ENCODE data around the gene PROZ.
"Not testable (repeated sequence)": the region's sequence is repeated elsewhere in the genome, so short reads cannot be mapped to it uniquely, and the experiment has no call there.

Gene PROZ, protein sequence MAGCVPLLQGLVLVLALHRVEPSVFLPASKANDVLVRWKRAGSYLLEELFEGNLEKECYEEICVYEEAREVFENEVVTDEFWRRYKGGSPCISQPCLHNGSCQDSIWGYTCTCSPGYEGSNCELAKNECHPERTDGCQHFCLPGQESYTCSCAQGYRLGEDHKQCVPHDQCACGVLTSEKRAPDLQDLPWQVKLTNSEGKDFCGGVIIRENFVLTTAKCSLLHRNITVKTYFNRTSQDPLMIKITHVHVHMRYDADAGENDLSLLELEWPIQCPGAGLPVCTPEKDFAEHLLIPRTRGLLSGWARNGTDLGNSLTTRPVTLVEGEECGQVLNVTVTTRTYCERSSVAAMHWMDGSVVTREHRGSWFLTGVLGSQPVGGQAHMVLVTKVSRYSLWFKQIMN

DNA sequence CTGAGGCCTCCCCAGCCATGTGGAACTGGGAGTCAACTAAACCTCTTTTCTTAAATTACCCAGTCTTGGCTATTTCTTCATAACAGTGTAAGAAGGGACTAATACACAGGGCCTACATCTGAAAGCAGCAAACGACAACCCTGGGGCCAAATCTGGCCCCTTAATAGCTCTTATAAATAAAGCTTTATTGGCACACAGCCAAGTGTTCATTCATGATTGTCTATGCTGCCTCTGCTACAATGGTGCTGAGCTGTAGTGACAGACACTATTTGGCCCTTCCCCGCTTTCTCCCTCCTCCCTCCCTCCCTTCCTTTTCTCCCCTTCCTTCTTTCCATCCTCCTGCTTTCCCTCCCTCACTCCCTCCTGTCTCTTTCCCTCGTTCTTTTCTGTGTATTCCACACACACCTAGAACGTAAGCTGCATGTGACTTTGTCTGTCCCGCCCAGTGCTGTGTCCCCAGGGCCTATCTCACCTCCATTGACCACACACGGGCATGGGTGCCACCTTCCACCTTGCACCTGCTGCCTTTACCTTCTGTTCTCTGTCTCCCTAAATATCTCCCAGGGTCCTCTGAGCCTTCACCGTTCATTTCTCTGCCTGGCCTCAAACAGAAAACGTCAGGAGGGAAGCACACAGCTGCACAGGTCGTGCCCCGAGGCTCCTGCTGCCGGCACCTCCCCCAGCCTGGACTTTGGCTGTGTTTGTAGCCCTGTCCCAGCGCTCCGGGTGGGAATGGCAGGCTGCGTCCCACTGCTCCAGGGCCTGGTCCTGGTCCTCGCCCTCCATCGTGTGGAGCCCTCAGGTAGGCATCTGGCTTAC, at the start of gene PROZ:
Gene PROZ, plus strand, starts transcription at position 720 of the 819 bp plus-strand sequence. Its CDS starts 13 bp downstream, at position 733.
- no peak for DNase-seq

DNA sequence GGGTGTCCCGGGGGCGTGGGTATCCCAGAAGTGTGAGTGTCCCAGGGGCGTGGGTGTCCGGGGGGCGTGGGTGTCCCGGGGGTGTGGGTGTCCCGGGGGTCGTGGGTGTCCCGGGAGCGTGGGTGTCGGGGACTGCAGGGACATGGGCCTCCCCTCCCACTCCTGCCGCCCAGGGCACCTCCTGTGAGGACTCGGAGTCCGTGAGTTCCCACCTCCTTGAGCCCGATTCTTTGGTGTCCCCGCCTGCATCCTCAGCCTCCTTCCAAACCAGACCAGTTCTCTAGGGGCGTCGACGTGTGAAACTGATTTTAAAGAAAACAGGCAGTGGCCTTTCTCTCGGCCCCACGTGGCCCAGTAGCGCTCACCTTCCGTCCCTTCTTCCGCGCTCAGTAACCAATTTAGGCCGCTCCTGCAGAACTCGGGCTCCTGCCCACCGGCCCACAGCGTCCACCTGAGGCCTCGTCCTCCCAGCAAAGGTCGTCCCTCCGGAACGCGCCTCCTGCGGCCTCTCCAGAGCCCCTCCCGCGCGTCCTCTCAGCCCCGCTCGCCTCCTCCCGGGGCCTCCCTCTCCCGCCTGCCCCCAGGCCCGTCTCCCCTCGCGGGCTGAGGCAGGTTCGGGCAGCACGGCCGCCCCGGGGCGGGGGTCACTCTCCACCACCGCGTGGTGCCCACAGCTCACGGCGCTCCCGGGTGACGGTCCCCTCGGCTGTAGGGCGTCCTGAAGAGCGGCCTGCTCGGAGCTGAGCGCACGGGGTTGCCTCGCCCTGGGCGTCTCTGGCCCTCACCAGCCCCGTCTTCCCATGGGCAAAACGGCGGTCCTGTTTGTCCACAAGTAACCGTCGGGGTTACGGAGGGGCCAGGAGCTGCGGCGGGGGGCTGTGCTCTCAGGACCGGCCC, 49.0 kb upstream of the PROZ start:
- DNase-seq: no peak

DNA sequence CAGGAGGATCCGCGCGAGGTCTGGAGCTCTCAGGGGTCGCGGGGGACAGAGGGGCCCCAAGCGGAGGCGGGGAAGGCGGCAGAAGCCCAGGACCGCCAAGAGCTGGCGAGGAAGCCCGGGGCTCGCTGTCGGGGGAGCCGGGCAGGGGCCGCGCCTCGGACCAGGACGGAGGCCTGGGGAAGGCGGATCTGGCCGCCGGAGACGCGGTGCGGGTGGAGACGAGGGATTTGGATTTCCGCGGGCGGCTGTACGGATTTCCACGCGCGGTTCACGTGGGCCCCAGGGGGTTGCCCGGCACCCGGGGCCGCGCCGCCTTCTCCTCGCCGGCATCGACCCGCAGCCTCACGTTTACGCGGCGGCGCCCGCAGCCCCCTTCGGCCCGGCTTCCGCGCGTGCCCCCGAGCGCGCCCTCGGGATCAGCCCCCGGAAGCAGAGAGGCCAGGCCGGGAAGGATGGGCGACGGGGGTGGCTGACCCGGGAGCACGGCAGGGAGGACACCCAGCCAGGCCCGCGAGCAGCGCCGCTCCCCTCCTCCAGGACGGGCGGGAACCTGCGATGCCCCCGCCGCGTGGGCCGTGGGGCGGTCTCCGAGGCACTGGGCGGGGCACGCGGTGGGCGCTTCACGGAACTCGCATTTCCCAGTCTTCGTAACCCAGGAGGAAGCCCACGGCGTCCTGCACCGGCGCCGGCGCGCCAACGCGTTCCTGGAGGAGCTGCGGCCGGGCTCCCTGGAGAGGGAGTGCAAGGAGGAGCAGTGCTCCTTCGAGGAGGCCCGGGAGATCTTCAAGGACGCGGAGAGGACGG, 48.2 kb upstream of the PROZ start:
- no peak for DNase-seq

DNA sequence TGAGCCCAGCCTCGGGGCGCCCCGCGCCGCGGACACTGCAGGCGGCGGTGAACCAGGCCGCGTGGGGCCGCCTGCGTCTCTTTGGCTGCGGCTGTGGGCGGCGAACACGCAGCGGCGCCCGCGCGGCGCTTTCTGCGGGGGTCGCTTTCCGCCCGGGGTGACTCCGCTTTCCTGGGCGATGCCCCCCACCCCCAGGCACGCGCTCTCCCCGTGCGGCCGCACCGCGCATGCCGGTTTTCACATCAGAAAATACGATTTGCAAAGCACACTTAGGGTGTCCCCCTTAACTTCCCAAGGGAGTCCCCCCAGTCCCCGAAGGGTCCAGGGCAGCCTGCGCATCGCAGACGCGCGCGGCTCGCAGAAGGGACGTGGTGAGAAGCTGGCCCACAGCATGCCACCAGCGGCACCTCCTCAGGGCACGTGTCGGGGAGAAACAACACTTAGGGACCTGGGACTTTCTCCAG, 47.6 kb upstream of the PROZ start:
- DNase-seq: no peak

DNA sequence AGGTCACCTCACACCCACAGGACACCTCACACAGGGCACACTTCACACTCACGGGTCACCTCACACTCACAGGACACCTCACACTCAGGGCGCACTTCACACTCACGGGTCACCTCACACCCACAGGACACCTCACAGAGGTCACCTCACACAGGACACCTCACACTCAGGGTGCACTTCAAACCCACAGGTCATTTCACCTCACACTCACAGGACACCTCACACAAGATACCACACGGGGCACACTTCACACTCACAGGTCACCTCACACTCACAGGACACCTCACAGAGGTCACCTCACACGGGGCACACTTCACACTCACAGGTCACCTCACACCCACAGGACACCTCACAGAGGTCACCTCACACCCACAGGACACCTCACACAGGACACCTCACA, 46.6 kb upstream of the PROZ start:
- DNase-seq: not testable (repeated sequence)

DNA sequence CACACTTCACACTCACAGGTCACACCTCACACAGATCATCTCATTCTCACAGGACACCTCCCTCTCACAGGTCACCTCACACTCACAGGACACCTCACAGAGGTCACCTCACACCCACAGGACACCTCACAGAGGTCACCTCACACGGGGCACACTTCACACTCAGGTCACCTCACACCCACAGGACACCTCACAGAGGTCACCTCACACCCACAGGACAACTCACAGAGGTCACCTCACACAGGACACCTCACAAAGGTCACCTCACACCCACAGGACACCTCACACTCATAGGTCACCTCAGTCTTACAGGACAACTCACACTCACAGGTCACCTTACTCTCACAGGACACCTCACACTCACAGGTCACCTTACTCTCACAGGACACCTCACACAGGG, 46.0 kb upstream of the PROZ start:
- DNase-seq: not testable (repeated sequence)

DNA sequence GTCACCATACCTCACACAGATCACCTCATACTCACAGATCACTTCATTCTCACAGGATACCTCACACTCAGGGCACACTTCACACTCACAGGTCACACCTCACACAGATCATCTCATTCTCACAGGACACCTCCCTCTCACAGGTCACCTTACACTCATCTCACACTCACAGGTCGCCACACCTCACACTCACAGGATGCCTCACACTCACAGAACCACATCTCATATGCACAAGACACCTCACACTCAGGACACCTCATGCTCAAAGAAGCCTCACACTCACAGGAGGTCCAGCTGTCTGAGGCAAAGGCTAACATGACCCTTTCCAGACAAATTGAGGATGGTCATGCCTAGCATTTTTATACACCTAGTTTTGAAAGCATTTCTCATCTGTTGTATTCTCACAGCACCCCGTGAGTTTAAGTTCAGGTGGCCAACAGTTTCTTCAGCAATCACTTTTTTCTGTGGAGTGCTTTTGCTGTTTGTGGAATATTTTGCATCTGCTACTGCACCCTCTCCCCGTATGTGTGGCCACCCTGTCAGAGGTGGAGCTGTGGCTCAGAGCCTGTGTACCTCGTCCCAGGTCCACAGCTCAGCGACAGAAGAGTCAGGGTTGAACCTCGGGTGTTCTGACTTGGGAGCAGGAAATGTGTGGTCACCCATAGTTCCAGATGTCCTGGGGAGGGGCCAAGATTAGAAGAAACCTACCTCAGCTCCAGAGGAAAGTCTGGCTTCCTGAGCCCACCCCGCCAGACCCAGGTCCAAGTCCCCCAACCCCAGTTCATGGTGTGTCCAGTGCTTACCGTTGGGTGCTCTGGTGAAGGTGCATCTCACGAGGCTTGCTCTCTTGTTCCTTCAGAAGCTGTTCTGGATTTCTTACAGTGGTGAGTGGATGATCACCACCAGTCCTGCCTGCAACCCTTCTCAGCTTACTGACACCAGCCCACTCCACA, 45.3 kb upstream of the PROZ start:
- DNase-seq: no peak

DNA sequence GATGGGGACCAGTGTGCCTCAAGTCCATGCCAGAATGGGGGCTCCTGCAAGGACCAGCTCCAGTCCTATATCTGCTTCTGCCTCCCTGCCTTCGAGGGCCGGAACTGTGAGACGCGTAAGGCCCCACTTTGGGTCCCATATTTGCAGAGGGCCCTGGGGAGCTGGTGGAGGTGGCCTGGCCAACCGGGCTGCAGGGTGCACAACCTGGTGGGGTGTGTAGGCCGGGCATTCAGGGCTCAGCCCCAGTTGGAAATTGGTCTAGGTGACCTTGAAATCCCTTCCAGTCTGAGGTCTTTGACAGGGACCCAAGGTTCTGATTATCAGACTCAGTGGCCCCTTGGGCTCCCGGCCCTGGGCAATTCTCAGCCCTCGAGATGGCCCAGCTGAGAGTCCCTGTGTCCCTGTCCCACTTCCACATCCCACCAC, 44.6 kb upstream of the PROZ start:
- no peak for DNase-seq

DNA sequence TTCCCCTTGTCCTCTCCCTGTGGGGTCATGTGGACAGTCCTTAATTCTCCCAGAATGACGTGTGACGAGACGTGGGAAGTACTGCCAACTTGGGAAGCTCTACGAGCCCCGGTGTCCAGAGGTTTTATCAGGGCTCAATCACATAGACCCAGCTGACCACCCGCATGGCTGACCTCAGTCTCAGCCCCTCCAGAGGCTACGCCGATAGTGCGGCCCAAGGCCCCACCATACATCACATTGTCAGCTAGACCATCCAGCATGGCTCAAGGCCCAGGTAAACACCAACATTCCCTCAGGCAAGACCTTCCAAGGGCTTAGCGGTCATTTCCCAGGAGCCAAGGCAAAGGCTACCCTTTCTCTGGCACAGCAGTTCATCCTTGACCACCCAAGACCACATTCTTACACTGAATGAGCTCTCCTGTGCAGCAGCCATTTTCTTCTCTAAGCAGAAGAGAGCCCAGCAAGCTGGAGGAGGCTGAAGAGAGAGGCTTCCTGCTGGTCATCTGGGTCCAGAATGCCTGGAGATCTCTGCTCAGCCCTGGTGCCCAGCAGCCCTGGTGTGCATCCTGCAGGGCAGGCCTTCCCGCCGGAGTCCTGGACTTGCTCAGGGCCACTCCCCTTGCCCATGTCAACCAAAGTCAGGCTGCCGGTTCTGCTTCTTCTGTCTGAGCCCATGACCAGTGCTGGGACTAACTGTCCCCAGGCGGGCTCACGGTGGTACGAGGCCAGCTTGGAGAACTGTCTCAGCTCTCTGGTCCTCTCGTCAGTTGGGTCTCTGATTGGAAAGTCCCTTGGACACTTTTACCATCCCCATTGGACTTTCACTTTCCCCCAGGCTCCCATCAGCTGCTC, 43.7 kb upstream of the PROZ start:
- DNase-seq: no peak

DNA sequence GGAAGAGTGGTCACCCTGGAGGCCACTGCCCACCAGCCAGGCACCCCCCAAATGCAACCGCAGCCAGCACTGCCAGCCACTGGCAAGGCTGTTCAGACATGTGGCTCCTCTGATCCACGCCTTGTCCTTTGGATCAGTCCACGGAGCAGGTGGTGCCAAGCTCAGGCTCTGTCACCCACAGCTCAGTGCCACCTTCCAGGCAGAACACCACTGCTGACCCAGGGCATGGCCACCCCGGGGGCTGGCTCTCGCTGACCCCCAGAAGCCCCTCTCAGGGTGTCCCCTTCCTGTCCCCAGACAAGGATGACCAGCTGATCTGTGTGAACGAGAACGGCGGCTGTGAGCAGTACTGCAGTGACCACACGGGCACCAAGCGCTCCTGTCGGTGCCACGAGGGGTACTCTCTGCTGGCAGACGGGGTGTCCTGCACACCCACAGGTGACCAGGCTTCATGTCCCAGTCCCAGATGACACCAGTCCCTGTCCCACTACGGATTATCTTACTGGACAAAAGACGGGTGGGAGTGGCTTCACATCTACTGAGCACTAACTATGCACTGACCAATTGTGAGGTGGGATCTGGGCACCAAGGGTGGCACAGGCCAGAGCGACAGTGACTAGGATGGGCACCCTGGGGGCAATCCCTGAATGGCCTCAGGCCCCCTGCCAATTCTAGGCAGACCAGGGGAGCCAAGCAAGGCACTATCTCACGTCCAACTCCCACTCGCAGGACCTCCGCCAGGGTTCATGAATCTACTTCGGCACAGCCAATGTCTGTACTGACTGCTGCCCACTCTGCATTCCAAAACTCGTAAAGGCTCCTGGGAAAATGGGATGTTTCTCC, 42.9 kb upstream of the PROZ start:
- no peak for DNase-seq

DNA sequence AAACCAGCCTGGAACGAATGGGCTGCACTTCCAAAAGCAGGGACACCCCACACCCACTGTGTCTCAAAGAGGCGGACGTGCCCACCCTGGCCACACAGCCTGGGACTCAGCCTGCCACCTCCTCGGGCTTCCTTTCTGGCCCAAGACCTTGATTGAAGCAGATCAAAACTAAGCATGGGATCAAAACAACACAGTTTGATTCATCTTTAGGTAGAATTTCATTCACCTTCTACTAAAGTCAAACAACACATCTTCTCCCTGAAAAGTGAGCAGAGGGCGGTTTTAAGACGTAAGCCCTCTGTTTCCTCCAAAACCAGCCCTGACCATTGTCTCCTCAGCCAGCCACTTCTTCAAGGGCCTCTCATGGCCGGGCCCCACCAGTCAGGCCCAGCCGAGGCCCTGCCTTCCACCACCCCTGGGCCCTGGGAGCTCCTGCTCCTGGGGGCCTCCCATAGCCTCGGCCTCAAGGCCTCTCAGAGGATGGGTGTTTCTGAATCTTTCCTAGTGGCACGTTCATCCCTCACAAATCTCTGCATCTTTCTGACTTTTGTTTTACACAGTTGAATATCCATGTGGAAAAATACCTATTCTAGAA, 42.1 kb upstream of the PROZ start:
- DNase-seq: no peak

DNA sequence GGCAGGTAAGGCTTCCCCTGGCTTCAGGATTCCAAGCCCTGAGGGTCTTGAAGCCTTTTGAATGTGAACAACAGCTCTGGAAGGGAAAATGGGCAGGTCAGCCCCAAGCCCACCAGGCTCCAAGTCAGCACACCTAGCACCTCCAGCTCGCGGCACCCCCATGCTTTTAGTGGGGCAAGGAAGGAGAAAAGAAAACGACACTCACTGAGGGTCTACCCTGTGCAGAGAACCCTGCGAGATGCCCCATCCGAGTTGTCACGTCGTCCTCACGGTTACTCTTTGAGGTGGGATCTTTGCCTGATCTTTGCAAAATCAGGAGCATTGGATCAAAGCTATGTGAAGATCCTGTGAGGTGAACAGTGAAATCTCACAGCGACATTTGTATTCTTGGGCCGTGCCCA, 41.6 kb upstream of the PROZ start:
- no peak for DNase-seq

DNA sequence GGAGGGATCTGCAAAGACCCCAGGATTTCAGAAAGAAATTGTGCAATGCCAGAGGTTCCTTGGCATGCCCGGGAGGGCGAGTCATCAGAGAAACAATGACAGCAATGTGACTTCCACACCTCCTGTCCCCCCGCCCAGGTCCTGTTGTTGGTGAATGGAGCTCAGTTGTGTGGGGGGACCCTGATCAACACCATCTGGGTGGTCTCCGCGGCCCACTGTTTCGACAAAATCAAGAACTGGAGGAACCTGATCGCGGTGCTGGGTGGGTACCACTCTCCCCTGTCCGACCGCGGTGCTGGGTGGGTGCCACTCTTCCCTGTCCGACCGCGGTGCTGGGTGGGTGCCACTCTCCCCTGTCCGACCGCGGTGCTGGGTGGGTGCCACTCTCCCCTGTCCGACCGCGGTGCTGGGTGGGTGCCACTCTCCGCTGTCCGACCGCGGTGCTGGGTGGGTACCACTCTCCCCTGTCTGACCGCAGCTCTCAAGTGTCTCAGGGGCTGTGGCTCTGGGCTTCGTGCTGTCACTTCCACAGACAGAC, 41.0 kb upstream of the PROZ start:
- DNase-seq: no peak

DNA sequence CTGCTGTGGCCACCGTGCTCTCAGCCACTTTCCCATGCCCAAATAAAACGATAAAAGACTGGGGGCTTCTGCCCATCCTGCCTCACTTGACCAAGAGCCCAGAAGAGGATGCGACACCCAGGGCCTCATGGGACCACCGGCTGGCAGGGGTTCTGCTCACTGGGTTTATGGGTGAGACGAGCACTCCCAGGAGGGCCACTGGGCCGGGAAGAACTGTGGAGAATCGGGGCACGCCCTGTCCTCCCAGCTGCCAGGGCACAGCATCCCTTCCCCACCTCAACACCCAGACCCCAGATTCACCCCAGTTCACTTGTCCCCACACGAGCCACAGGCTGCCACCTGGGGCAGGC, 40.6 kb upstream of the PROZ start:
- DNase-seq: no peak

DNA sequence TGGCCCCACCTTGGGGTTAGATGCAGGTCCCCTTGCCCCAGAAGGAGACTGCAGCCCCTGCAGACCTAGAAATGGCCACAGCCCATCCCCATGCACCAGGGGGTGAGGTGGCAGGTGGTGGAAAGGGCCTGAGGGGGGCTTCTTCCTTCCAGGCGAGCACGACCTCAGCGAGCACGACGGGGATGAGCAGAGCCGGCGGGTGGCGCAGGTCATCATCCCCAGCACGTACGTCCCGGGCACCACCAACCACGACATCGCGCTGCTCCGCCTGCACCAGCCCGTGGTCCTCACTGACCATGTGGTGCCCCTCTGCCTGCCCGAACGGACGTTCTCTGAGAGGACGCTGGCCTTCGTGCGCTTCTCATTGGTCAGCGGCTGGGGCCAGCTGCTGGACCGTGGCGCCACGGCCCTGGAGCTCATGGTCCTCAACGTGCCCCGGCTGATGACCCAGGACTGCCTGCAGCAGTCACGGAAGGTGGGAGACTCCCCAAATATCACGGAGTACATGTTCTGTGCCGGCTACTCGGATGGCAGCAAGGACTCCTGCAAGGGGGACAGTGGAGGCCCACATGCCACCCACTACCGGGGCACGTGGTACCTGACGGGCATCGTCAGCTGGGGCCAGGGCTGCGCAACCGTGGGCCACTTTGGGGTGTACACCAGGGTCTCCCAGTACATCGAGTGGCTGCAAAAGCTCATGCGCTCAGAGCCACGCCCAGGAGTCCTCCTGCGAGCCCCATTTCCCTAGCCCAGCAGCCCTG, 40.0 kb upstream of the PROZ start:
- no peak for DNase-seq

DNA sequence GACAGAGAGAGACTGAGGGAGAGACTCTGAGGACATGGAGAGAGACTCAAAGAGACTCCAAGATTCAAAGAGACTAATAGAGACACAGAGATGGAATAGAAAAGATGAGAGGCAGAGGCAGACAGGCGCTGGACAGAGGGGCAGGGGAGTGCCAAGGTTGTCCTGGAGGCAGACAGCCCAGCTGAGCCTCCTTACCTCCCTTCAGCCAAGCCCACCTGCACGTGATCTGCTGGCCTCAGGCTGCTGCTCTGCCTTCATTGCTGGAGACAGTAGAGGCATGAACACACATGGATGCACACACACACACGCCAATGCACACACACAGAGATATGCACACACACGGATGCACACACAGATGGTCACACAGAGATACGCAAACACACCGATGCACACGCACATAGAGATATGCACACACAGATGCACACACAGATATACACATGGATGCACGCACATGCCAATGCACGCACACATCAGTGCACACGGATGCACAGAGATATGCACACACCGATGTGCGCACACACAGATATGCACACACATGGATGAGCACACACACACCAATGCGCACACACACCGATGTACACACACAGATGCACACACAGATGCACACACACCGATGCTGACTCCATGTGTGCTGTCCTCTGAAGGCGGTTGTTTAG, 39.2 kb upstream of the PROZ start:
- DNase-seq: no peak

DNA sequence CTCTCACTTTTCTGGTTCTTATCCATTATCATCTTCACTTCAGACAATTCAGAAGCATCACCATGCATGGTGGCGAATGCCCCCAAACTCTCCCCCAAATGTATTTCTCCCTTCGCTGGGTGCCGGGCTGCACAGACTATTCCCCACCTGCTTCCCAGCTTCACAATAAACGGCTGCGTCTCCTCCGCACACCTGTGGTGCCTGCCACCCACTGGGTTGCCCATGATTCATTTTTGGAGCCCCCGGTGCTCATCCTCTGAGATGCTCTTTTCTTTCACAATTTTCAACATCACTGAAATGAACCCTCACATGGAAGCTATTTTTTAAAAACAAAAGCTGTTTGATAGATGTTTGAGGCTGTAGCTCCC, 38.6 kb upstream of the PROZ start:
- no peak for DNase-seq
